Keratinocyte (primary cell): ENCODE measurements around the gene POP4. TPM values are rescaled to one million over a fixed set of nuclear protein-coding genes. Genes with fewer than 3 reads are reported as not detected.

Experiments used
- DNase-seq: peaks from one replicate; pipeline ENCODE4 v3.0.0-alpha.2; 2011; ENCODE audit warnings: low read depth, missing footprints, low spot score
- FAIRE-seq: peaks from 2 replicates; lab custom pipeline; 2011; peaks lifted over from hg19 to GRCh38; lab: Jason Lieb, UNC
- H2AFZ ChIP-seq: 2 replicates; pipeline ENCODE4 v1.6.0; 2012; ENCODE audit warnings: low read length, control low read depth, inconsistent platforms; ENCODE audit not compliant: control insufficient read depth
- H3K27ac ChIP-seq: 2 replicates; pipeline ENCODE4 v1.5.1; 2011; ENCODE audit warnings: low read length; ENCODE audit not compliant: control insufficient read depth, insufficient read depth
- H3K27me3 ChIP-seq: 3 replicates; pipeline ENCODE4 v1.6.0; 2011; ENCODE audit warnings: low read length; ENCODE audit not compliant: control insufficient read depth, insufficient read depth; ENCODE audit errors: extremely low read depth
- H3K36me3 ChIP-seq, 2 experiments: 2 replicates in 1 of 2; 3 replicates in 1 of 2; pipeline ENCODE4 v1.5.1; 2011; ENCODE audit warnings: low read length in 2 of 2, mild to moderate bottlenecking in 1 of 2; ENCODE audit not compliant: control insufficient read depth in 2 of 2, insufficient read depth in 2 of 2; ENCODE audit errors: extremely low read depth in 1 of 2
- H3K4me1 ChIP-seq: 3 replicates; pipeline ENCODE4 v1.5.1; 2011; ENCODE audit warnings: low read length; ENCODE audit not compliant: control insufficient read depth, insufficient read depth; ENCODE audit errors: extremely low read depth
- H3K4me2 ChIP-seq: 3 replicates; pipeline ENCODE4 v1.6.0; 2011; ENCODE audit warnings: low read depth, low read length; ENCODE audit not compliant: control insufficient read depth, insufficient read depth; ENCODE audit errors: extremely low read depth
- H3K4me3 ChIP-seq, 3 experiments: fragments of 200-600 bp in 1 of 3; sonication (generic) in 1 of 3; 2 replicates in 2 of 3; 3 replicates in 1 of 3; pipeline ENCODE4 v1.5.1; 2011 to 2016; ENCODE audit warnings: low read length in 3 of 3, mild to moderate bottlenecking in 3 of 3, control low read depth in 2 of 3, inconsistent platforms in 1 of 3, low read depth in 1 of 3, mixed read lengths in 1 of 3, mixed run types in 1 of 3, moderate library complexity in 1 of 3; ENCODE audit not compliant: control insufficient read depth in 2 of 3, insufficient read depth in 2 of 3; ENCODE audit errors: extremely low read depth in 1 of 3
- H3K79me2 ChIP-seq: 2 replicates; pipeline ENCODE4 v1.6.0; 2012; ENCODE audit warnings: low read length; ENCODE audit not compliant: control insufficient read depth, insufficient read depth
- H3K9ac ChIP-seq: 3 replicates; pipeline ENCODE4 v1.6.0; 2011; ENCODE audit warnings: low read length; ENCODE audit not compliant: control insufficient read depth, insufficient read depth; ENCODE audit errors: extremely low read depth
- H3K9me1 ChIP-seq: 3 replicates; pipeline ENCODE4 v1.6.0; 2011; ENCODE audit warnings: low read length; ENCODE audit not compliant: control insufficient read depth, insufficient read depth; ENCODE audit errors: extremely low read depth
- H3K9me3 ChIP-seq: 2 replicates; pipeline ENCODE4 v1.5.1; 2012; ENCODE audit warnings: low read depth, low read length; ENCODE audit not compliant: control insufficient read depth
- H4K20me1 ChIP-seq: 3 replicates; pipeline ENCODE4 v1.6.0; 2011; ENCODE audit warnings: low read length; ENCODE audit not compliant: control insufficient read depth, insufficient read depth; ENCODE audit errors: extremely low read depth
- EZH2 ChIP-seq: IDR thresholded peaks from one replicate; pipeline ENCODE4 v1.6.1; 2012; ENCODE audit warnings: inconsistent platforms, mild to moderate bottlenecking, low read length, moderate library complexity
- dilution Hi-C: fragments of 300-500 bp; cut with MboI; formaldehyde crosslinking; loops from one replicate; pipeline ENCODE4 v1.7.0; 2020; ENCODE audit warnings: low sequenced_read_pairs; ENCODE audit not compliant: extremely low pct_ligation_motif_present
- polyA plus RNA-seq, 5 experiments: library from polyadenylated mRNA; depleted of rRNA in 3 of 5; stranded (reverse) in 3 of 5; stranded (forward) in 1 of 5; unstranded in 1 of 5; fragments of >200 nt; gene quantifications; 1 replicate in 1 of 5; 2 replicates in 3 of 5; 3 replicates in 1 of 5; pipeline versions ENCODE4 v1.2.1 to v1.2.3, GENCODE V29; 2011 to 2012; ENCODE audit warnings: missing spikeins in 2 of 5, low read depth in 1 of 5, low replicate concordance in 1 of 5
- TF ChIP-seq, protein P1 (sequence below), 3 experiments: IDR thresholded peaks in 1 of 3; conservative IDR thresholded peaks in 1 of 3; optimal IDR thresholded peaks in 1 of 3; 2 replicates in 2 of 3; 3 replicates in 1 of 3; pipeline versions ENCODE3 to v1.5.1; 2011; ENCODE audit warnings: low read length in 3 of 3, mild to moderate bottlenecking in 3 of 3, moderate library complexity in 2 of 3, control low read depth in 1 of 3, inconsistent platforms in 1 of 3; ENCODE audit not compliant: insufficient read depth in 2 of 3; ENCODE audit errors: extremely low read depth in 1 of 3

The POP4 gene
- polyA plus RNA-seq, 1 donor (not counting 4 experiments of a cell fraction or from before 2014, with no cell fraction given): 104 TPM

DNA sequence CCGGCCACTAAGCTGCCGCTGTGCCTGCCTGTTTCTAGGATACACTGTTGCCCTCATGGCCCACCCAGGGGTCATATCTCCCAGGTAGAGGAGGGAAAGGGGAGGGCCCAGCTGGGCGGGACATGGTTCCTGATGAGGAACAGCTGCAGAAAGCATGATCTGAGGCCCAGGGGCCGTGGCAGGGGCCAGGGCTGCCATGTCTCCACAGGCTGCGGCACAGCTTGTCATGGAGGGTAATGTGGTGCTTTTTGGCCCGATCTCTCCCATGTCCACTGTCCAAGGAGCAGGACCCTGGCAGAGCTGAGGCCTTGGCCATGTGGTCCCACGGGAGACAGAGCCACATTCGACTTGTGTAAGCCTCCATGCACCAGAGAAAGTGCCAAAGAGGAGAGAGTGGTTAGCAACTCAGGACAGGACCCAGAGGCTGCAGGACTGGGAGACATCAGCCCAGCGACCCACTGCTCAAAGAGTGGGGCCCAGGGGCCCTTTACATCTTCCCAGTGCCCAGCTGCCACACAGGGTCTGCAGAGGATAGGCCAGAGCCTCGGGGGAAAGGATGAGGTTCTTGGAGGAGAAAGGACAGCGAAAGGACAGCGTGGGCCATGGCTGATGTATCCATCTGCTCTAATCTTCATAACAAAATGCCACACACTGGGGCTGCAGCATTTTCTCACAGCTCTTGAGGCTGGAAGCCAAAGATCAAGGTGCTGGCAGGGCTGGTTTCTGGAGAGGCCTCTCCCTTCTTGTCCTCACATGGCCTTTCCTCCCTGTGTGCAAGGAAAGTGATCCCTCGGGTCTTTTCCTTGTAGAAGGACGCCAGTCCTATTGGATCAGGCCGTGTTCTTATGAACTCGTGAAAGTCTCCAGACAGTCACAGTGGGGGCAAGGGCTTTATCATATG, 11.5 kb downstream of the POP4 start:
- Histone ChIP-seq H3K4me1 (no peaks in the 10 kb centered on the region), H3K9ac (no peak overlapping the region), H3K9me1 (no peaks in the 10 kb centered on the region), H3K9me3 (no peaks in the 10 kb centered on the region), H3K79me2 (no peaks in the 10 kb centered on the region), H3K4me3 (no peak overlapping the region), H4K20me1 (no peaks in the 10 kb centered on the region), H3K36me3 (peaks cover 12 to 15% of the 10 kb centered on the region in 2 experiments), H2AFZ (no peak overlapping the region), H3K27me3 (peaks cover 3% of the 10 kb centered on the region), H3K27ac (no peak overlapping the region), H3K4me2 (no peak overlapping the region)
- FAIRE-seq (no peak), DNase-seq (no peak)
- dilution Hi-C loops: no loop called here
- TF ChIP-seq, protein P1, sequence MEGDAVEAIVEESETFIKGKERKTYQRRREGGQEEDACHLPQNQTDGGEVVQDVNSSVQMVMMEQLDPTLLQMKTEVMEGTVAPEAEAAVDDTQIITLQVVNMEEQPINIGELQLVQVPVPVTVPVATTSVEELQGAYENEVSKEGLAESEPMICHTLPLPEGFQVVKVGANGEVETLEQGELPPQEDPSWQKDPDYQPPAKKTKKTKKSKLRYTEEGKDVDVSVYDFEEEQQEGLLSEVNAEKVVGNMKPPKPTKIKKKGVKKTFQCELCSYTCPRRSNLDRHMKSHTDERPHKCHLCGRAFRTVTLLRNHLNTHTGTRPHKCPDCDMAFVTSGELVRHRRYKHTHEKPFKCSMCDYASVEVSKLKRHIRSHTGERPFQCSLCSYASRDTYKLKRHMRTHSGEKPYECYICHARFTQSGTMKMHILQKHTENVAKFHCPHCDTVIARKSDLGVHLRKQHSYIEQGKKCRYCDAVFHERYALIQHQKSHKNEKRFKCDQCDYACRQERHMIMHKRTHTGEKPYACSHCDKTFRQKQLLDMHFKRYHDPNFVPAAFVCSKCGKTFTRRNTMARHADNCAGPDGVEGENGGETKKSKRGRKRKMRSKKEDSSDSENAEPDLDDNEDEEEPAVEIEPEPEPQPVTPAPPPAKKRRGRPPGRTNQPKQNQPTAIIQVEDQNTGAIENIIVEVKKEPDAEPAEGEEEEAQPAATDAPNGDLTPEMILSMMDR (optimal IDR thresholded peaks at IDR 0.05 in 1 of 3, IDR thresholded peaks at IDR 0.05 in 1 of 3, conservative IDR thresholded peaks at IDR 0.05 in 1 of 3; ENCODE audit: extremely low read depth in 1 of 3, insufficient read depth in 2 of 3, low read length in 3 of 3): no peak
- TF ChIP-seq EZH2: no peak

DNA sequence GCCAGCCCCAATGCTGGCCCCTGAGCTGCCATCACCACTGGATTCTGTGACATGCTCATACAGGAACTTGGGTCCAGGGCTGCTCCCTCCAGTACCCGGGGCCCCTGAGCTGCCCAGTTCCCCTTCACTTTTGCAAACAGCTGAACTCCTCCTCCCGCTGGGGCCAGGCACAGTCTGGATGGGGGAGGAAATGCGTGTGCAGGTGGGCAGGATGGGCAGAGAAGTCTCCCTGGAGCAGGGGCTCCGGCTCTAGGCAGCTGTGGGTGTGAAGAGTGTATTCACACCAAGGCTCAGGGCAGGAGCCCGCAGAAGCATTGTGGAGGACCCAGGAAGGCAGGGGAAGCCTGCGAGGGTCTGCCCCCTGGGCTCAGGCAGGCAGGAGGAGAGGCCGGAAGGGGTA, 12.4 kb downstream of the POP4 start:
- Histone ChIP-seq H3K79me2 (no peaks in the 10 kb centered on the region), H3K27ac (no peak overlapping the region), H3K9me3 (no peaks in the 10 kb centered on the region), H3K9ac (no peak overlapping the region), H3K27me3 (peaks cover 3% of the 10 kb centered on the region), H4K20me1 (no peaks in the 10 kb centered on the region), H3K4me3 (no peak overlapping the region), H3K36me3 (peaks cover 5 to 12% of the 10 kb centered on the region in 2 experiments), H3K4me1 (no peaks in the 10 kb centered on the region), H2AFZ (no peak overlapping the region), H3K4me2 (no peak overlapping the region), H3K9me1 (no peaks in the 10 kb centered on the region)
- no peak for TF ChIP-seq EZH2
- TF ChIP-seq, protein P1 (optimal IDR thresholded peaks at IDR 0.05 in 1 of 3, IDR thresholded peaks at IDR 0.05 in 1 of 3, conservative IDR thresholded peaks at IDR 0.05 in 1 of 3; ENCODE audit: extremely low read depth in 1 of 3, insufficient read depth in 2 of 3, low read length in 3 of 3): no peak
- FAIRE-seq: no peak
- no peak for DNase-seq
- dilution Hi-C loops: no loop called here
